Activated CD8-positive, alpha-beta memory T cell treated with anti-CD3 and anti-CD28 coated beads, Interleukin-2, amount 50 U/mL, for 1 hour (primary cell): ENCODE results near the gene IL22RA1.

Experiments
- DNase-seq: peaks from one replicate; pipeline ENCODE4 v3.0.0-alpha.2; 2020; ENCODE audit errors: extremely low read depth

Gene IL22RA1

DNA sequence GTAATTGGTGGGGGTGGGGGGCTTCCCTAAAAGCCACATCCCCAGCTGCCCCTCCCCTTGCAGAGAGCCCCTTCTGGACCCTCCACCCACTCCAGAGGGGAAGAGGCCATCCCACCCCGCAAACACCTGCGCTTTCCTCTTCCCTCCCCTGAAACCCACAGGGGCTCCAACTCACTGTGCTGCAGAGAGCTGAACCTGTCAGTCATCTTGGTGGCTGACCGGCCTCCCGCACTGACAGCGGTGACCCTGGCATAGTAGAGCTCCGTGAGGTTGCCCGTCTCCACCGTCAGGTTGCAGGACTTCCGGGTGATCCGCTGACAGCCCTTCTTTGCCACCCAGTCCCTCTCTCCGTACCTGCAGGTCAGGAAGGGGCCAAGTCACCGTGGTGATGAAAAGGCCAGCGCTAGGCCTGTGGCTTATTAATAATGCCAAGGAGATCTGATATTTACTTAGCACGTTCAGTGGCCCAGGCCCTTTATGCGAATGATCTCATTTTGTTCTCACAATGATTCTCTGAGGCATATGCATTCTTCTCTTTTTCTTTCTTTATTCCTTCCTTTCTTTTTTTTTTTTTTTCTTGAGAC lies 5.9 kb downstream of the IL22RA1 start:
- no peak for DNase-seq

GRCh38 chr1:24134376-24134775 lies 8.6 kb downstream of the IL22RA1 start:
- no peak for DNase-seq

GRCh38 chr1:24133819-24134218 lies 9.1 kb downstream of the IL22RA1 start:
- DNase-seq, result no peak

DNA sequence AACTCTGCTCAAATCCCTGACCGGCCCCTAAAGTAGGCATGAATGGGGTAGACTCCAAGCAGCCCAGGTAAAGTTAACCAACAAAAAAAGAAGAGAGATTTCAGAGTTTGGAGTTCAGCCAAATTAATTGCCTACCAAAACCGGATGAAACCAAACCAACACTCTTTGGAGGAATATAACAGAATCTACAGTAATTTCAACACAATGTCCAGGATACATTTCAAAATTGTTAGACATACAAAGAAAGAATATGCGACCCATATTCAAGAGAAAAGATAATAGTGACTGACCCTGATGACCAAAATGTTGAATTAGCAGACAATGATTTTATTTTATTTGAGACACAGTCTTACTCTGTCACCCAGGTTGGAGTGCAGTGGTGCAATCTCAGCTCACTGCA lies 12.6 kb downstream of the IL22RA1 start:
- DNase-seq, result no peak

- DNase-seq, result no peak
Observed at GRCh38 chr1:24127801-24128363, 15.1 kb downstream of the IL22RA1 start.

- no peak for DNase-seq
Observed at GRCh38 chr1:24127134-24127800, 15.7 kb downstream of the IL22RA1 start.

DNA sequence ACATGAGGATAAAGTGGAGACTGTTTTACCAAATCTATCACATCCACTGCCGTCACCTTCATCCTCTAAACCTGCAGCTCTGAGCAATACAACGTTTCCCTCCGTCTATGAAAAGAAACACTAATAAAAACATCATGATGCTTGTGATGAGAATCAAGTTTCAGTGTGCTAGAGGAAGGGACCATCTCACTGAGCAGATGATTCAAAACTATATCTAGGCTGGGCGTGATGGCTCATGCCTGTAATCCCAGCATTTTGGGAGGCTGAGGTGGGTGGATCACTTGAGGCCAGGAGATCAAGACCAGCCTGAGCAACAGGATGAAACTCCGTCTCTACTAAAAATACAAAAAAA lies 16.3 kb downstream of the IL22RA1 start:
- no peak for DNase-seq

GRCh38 chr1:24126018-24126671 lies 16.8 kb downstream of the IL22RA1 start:
- DNase-seq, result no peak

GRCh38 chr1:24125456-24125855 lies 17.5 kb downstream of the IL22RA1 start:
- no peak for DNase-seq

- no peak for DNase-seq
Observed at GRCh38 chr1:24124980-24125379, 18.0 kb downstream of the IL22RA1 start.

GRCh38 chr1:24123611-24124010 lies 19.3 kb downstream of the IL22RA1 start:
- DNase-seq, result no peak

DNA sequence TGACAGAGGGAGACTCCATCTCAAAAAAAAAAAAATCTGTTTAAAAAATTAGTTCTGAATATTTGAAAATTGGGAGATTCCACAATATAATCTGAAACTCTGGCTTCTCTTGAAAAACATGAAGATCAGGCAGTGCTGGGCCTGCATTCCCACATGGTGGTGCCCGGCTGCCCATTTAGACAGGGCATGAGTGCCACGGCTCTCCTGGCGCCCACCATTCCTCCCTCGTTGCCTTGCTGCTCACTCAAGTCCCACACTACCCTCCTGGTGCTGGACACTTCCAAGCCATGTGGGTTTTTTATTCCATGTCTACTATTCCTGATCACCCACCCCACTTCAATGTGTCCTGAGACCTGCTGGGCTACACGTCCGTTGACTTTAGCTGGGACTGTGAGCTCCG lies 20.2 kb downstream of the IL22RA1 start:
- no peak for DNase-seq

DNA sequence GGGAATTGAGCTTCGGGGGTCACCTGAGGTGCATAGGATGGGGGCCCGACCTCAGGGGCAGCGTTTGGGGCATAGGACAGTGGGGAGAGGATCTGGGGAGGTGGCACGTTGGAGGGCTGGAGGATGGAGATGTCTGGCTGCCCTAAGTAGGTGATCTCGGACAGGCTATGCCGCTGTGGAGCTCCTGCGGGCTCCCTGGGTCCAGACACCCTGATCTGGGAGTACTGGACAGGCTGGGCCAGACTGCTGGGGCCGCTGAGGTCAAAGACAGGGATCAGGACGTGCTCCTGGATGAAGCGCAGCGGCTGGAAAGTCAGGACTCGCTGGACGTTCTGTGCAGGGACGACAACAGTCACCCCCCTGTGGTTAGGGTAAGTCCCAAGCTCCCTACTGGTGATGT lies 21.5 kb downstream of the IL22RA1 start:
- no peak for DNase-seq

GRCh38 chr1:24120965-24121364 lies 22.0 kb downstream of the IL22RA1 start:
- no peak for DNase-seq

- DNase-seq, result no peak
Observed at GRCh38 chr1:24119859-24120756, 22.8 kb downstream of the IL22RA1 start.

DNA sequence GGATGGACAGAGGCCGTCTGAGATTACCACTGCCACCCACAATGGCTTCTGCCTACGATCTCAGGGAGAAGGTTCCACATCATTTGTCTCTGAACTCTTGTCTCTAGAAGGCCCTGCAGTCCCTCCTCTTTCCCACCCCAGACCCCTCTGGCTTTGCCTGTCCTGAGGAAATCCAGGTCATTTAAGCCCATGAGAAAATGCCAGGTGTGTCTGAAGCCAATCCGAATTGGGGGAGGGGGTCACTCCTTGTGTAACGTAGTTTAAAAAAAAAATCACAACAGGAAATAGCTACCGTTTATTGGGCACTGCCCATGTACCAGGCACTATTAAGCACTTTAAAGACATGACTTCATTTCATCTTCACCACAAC lies 23.5 kb downstream of the IL22RA1 start:
- no peak for DNase-seq

DNA sequence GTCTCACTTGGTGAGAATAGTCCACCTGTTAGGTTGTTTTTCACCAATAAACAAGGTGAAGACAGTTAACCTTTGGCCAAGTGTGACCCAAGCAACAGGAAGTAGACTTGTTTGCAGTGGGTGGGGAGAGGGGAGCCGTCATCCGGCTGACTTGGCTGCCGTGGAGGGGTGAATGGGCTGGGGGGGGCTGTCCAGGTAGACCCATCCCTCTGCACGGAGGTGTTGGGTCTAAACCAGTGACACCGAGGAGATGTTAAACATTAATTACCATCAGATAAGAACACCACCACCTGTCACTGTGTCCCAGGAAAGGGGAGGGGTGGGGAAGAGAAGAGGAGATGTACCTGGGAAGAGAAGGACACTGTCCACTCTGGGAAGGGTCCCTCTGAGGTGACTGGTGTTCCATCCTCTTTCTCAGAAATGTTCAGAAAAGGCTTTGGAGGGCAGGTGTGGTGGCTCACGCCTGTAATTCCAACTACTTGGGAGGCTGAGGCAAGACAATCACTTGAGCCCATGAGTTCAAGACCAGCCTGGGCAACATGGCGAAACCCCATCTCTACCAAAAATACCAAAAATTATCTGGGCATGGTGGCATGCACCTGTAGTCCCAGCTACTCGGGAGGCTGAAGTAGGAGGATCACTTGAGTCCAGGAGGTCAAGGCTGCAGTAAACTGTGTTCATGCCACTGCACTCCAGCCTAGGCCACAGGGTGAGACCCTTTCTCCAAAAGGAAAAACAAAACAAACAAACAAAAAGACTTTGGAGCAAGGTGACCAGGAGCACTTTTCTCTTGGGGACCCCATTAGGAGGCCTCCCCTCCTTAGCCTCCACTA lies 24.3 kb downstream of the IL22RA1 start:
- no peak for DNase-seq

GRCh38 chr1:24117722-24118409 lies 25.1 kb downstream of the IL22RA1 start:
- no peak for DNase-seq

DNA sequence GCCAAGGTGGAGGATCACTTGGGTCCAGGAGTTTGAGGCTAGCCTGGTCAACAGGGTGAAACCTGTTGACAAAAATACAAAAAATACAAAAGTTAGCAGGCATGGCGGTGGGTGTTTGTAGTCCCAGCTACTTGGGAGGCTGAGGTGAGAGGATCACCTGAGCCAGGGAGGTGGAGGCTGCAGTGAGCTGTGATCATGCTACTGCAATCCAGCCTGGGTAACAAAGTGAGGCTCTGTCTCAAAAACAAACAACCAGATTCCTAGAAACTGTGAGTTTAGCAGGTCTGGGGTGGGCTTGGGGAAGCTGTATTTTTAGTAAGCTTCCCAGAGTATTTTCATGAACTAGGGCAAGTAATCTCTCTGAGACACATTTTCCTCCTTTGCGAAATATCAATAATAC lies 25.8 kb downstream of the IL22RA1 start:
- no peak for DNase-seq

DNA sequence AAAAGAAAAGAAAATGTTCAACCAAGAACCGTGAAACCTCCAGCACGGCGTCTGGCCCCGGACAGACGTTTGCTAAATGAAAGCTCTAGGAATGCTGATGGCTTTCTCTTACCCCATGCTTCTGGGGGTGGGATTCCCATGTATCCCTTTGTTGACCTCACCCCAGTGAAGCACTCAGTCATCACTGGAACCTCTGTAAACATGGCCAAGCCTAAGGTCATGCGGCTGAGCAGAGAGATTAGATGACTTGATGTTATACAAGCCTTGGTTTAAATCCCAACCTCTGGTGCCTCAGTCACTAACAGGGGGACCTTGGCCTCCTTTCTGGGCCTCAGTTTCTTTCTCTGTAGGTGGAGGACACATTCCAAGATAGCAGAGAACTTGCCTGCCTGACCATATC lies 28.2 kb downstream of the IL22RA1 start:
- DNase-seq, result no peak

GRCh38 chr1:24113641-24114033 lies 29.3 kb downstream of the IL22RA1 start:
- no peak for DNase-seq
